AG09309 (cell line): ENCODE data around the gene PRPH2.
A peak's percentile ranks its signal among the peaks of the same experiment; 100 is the strongest.

Source experiments
- DNase-seq: peaks from one replicate; pipeline ENCODE4 v3.0.0-alpha.2; 2010; ENCODE audit warnings: low read depth
- H3K4me3 ChIP-seq: 2 replicates; pipeline ENCODE4 v1.5.1; 2011; ENCODE audit warnings: mild to moderate bottlenecking, low read depth, low read length, moderate library complexity; ENCODE audit not compliant: control insufficient read depth
- TF ChIP-seq, protein P1 (sequence below): IDR thresholded peaks from 2 replicates; pipeline ENCODE4 v1.5.1; 2011; ENCODE audit warnings: mild to moderate bottlenecking, low read depth, low read length, inconsistent platforms; ENCODE audit not compliant: insufficient read depth, control insufficient read depth; ENCODE audit errors: missing control alignments

Gene PRPH2

GRCh38 chr6:42727087-42727611 is 4.8 kb upstream of the PRPH2 start:
- H3K4me3 ChIP-seq, result no peak overlapping the region
- DNase-seq, result no peak
- TF ChIP-seq, protein P1, sequence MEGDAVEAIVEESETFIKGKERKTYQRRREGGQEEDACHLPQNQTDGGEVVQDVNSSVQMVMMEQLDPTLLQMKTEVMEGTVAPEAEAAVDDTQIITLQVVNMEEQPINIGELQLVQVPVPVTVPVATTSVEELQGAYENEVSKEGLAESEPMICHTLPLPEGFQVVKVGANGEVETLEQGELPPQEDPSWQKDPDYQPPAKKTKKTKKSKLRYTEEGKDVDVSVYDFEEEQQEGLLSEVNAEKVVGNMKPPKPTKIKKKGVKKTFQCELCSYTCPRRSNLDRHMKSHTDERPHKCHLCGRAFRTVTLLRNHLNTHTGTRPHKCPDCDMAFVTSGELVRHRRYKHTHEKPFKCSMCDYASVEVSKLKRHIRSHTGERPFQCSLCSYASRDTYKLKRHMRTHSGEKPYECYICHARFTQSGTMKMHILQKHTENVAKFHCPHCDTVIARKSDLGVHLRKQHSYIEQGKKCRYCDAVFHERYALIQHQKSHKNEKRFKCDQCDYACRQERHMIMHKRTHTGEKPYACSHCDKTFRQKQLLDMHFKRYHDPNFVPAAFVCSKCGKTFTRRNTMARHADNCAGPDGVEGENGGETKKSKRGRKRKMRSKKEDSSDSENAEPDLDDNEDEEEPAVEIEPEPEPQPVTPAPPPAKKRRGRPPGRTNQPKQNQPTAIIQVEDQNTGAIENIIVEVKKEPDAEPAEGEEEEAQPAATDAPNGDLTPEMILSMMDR, result no peak

DNA sequence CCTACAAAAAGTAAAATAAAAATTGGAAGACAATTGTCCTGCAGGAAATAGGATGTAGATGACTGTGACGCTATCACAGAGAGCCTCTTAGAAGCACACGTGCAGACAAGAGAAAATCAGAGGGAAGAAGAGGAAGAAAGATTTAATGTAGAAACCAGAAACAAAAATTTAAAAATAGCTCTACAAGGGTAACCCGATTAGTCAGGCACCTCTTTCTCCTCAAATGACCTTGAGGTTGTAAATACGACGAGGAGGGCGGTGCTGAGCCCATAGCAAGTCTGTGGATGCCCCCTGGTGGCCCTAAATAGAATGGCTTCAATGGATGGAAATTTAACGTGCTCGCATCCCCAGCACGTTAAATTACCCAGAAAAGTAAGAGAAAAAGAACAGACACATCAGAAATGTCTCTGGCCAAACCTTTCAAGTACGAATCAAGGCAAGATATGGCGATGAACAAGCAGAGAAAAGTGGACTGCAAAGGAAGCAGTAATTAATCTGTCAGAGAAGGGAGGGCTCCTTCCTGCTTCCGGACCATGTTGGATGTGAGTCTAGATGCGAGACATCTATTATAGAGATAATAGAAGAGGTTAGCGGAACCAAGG is 4.2 kb upstream of the PRPH2 start:
- peak overlapping the region; percentile 24 for H3K4me3 ChIP-seq
- peak; percentile 75 for DNase-seq
- TF ChIP-seq, protein P1, result peak; percentile 86

DNA sequence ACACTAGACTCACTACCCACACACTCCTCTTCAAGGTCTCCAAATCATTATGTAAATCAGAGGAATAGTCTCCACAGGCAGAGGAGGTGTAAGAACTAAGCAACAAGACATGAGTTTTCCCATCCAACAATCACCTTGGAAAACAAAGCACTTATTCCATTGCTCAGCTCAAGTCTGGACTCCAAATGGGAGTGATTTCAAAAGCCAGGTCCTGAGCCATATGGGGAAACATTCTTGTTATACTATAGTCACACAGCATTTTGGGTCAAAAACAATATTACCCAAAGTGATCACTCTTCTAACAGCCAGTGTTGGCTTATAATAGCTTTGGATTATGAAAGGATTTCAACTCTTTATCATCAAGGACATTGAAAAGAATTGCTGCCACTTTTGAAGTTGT is 3.6 kb upstream of the PRPH2 start:
- DNase-seq, result no peak
- H3K4me3 ChIP-seq, result no peak overlapping the region
- TF ChIP-seq, protein P1, result no peak

DNA sequence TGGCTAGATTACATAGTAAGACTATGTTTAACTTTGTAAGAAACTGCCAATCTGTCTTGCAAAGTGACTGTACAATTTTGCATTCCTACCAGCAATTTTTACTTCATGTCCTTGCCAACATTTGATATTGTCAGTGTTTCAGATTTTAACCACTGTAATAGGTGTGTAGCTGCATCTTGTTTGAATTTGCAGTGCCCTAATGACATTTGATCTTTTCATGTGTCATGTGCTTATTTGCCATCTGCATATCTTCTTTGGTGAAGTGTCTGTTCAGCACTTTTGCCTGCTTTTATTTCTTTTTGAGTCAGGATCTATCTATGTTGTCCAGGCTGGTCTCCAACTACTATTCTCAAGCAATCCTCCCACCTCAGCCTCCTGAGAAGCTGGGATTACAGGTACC is 2.4 kb upstream of the PRPH2 start:
- DNase-seq, result no peak
- TF ChIP-seq, protein P1, result no peak
- no peak overlapping the region for H3K4me3 ChIP-seq

- TF ChIP-seq, protein P1, result no peak
- no peak for DNase-seq
- no peak overlapping the region for H3K4me3 ChIP-seq
Measured at GRCh38 chr6:42720739-42721138, 1.7 kb downstream of the PRPH2 start.

DNA sequence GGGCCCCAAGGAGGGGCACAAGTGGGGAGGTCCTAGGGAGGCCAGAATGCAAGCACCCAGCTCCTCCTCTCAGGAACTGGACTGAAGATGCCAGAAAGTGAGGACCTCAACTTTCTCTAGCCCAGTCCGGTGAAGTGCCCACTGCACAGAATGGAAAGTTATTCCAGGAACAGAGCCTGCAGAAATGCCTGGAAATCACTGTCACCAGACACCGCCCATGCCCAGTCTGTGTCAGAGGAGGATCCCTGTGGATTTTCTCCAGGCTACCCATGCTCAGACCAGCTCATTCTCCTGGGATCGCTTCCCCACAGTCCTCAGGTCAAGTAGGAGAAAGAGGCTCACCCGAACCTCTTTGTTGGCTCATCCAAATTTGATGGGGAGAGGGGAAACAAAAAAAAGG is 6.5 kb downstream of the PRPH2 start:
- TF ChIP-seq, protein P1, result no peak
- DNase-seq, result no peak
- H3K4me3 ChIP-seq, result no peak overlapping the region

- TF ChIP-seq, protein P1, result no peak
- no peak overlapping the region for H3K4me3 ChIP-seq
- DNase-seq, result no peak
Measured at GRCh38 chr6:42714098-42714761, 8.2 kb downstream of the PRPH2 start.
